ENCODE data around the gene TM4SF4.

TM4SF4 gene

GRCh38 chr3:149463921-149464320 is 10.6 kb upstream of the TM4SF4 start:
- Histone ChIP-seq H4K20me1 (ENCODE audit: insufficient read depth, low read length) (no peaks in the 10 kb centered on the region), H3K4me3 (ENCODE audit: low read length) (no peak overlapping the region), H3K27ac (ENCODE audit: low read length) (no peak overlapping the region), H2AFZ (ENCODE audit: low read depth, low read length) (no peak overlapping the region), H3K4me2 (ENCODE audit: low read length) (no peak overlapping the region), H3K9me3 (ENCODE audit: insufficient read depth, low read length) (no peaks in the 10 kb centered on the region), H3K9ac (ENCODE audit: low read length) (no peak overlapping the region), H3K4me1 (ENCODE audit: low read length) (peaks cover 7% of the 10 kb centered on the region), H3K36me3 (replicated peaks; ENCODE audit: low read depth, low read length) (no peaks in the 10 kb centered on the region), H3K27me3 (ENCODE audit: low read depth, low read length) (no peaks in the 10 kb centered on the region), H3K79me2 (ENCODE audit: low read length) (no peaks in the 10 kb centered on the region)
- TF ChIP-seq CTCF (IDR thresholded peaks at IDR 0.05; ENCODE audit: low read depth, low read length): no peak
- TF ChIP-seq EZH2phosphoT487 (IDR thresholded peaks at IDR 0.05; ENCODE audit: low read depth): no peak

GRCh38 chr3:149464542-149465328 is 9.8 kb upstream of the TM4SF4 start:
- no peaks in the 10 kb centered on the region for H3K9me3 ChIP-seq (ENCODE audit: insufficient read depth, low read length)
- no peaks in the 10 kb centered on the region for H3K36me3 ChIP-seq (replicated peaks; ENCODE audit: low read depth, low read length)
- no peaks in the 10 kb centered on the region for H4K20me1 ChIP-seq (ENCODE audit: insufficient read depth, low read length)
- H3K9ac ChIP-seq (ENCODE audit: low read length): no peak overlapping the region
- H3K27me3 ChIP-seq (ENCODE audit: low read depth, low read length): no peaks in the 10 kb centered on the region
- no peaks in the 10 kb centered on the region for H3K79me2 ChIP-seq (ENCODE audit: low read length)
- no peak overlapping the region for H2AFZ ChIP-seq (ENCODE audit: low read depth, low read length)
- H3K4me3 ChIP-seq (ENCODE audit: low read length): no peak overlapping the region
- no peak overlapping the region for H3K4me2 ChIP-seq (ENCODE audit: low read length)
- H3K4me1 ChIP-seq (ENCODE audit: low read length): peaks cover 9% of the 10 kb centered on the region
- H3K27ac ChIP-seq (ENCODE audit: low read length): no peak overlapping the region
- no peak for TF ChIP-seq CTCF (IDR thresholded peaks at IDR 0.05; ENCODE audit: low read depth, low read length)
- TF ChIP-seq EZH2phosphoT487 (IDR thresholded peaks at IDR 0.05; ENCODE audit: low read depth): no peak

DNA sequence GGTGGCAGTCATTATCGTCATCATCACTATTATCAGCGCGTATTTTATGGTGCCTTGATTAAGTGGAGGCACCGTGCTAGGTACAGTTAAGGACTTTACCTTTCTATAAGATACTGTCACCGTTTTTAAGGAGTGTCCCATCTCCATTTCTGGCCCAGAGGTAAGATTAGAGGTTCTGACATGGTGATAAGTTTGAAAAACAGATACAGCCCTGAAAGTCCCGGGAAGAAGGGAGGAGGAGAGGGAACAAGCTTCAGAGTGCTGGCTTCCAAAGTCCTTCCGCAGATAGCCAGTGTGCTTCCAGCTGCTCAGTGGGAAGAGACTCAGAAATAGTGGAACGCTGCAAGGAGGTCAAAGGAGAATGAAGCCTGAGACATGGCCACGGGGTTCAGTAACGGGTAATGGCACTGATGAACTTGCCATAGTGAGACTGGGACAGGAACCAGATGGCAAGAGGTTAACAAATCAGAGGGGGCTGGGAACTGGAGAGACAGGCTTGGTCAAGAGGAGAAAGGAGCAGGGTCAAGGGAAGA is 9.1 kb upstream of the TM4SF4 start:
- H3K36me3 ChIP-seq (replicated peaks; ENCODE audit: low read depth, low read length): no peaks in the 10 kb centered on the region
- no peaks in the 10 kb centered on the region for H4K20me1 ChIP-seq (ENCODE audit: insufficient read depth, low read length)
- H3K4me2 ChIP-seq (ENCODE audit: low read length): no peak overlapping the region
- no peak overlapping the region for H2AFZ ChIP-seq (ENCODE audit: low read depth, low read length)
- no peak overlapping the region for H3K27ac ChIP-seq (ENCODE audit: low read length)
- H3K9me3 ChIP-seq (ENCODE audit: insufficient read depth, low read length): no peaks in the 10 kb centered on the region
- H3K79me2 ChIP-seq (ENCODE audit: low read length): no peaks in the 10 kb centered on the region
- TF ChIP-seq CTCF (IDR thresholded peaks at IDR 0.05; ENCODE audit: low read depth, low read length) (no peak), EZH2phosphoT487 (IDR thresholded peaks at IDR 0.05; ENCODE audit: low read depth) (no peak)
- peaks cover 9% of the 10 kb centered on the region for H3K4me1 ChIP-seq (ENCODE audit: low read length)
- H3K27me3 ChIP-seq (ENCODE audit: low read depth, low read length): no peaks in the 10 kb centered on the region
- H3K9ac ChIP-seq (ENCODE audit: low read length): no peak overlapping the region
- H3K4me3 ChIP-seq (ENCODE audit: low read length): no peak overlapping the region

DNA sequence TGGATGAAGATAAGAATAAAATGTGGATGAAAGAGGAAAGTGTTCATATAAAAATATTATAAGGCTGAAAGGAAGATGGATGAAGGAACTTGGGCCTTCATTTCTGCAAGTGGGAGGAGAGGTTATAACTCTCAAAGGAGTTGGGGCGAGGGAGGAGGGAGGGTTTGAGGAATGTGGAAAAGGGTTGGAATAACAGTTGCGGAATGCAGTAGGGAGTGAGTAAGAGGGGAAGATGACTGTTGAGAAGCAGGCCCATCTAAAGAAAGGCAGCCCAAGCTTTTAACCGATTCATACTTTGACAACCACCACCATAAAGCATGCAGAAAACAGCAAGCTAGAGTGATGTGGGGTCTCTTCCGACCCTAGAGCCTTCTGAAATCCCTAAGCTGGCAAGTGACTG is 8.3 kb upstream of the TM4SF4 start:
- no peaks in the 10 kb centered on the region for H3K79me2 ChIP-seq (ENCODE audit: low read length)
- no peak overlapping the region for H3K4me2 ChIP-seq (ENCODE audit: low read length)
- H2AFZ ChIP-seq (ENCODE audit: low read depth, low read length): no peak overlapping the region
- no peaks in the 10 kb centered on the region for H3K27me3 ChIP-seq (ENCODE audit: low read depth, low read length)
- peaks cover 9% of the 10 kb centered on the region for H3K4me1 ChIP-seq (ENCODE audit: low read length)
- TF ChIP-seq CTCF (IDR thresholded peaks at IDR 0.05; ENCODE audit: low read depth, low read length) (no peak), EZH2phosphoT487 (IDR thresholded peaks at IDR 0.05; ENCODE audit: low read depth) (no peak)
- no peaks in the 10 kb centered on the region for H3K36me3 ChIP-seq (replicated peaks; ENCODE audit: low read depth, low read length)
- H4K20me1 ChIP-seq (ENCODE audit: insufficient read depth, low read length): no peaks in the 10 kb centered on the region
- no peak overlapping the region for H3K4me3 ChIP-seq (ENCODE audit: low read length)
- H3K27ac ChIP-seq (ENCODE audit: low read length): no peak overlapping the region
- no peak overlapping the region for H3K9ac ChIP-seq (ENCODE audit: low read length)
- H3K9me3 ChIP-seq (ENCODE audit: insufficient read depth, low read length): no peaks in the 10 kb centered on the region
